Measurements from ENCODE around the gene RBM10.
A peak's percentile ranks its signal among the peaks of the same experiment; 100 is the strongest.

RBM10 gene

GRCh38 chrX:47177079-47177478, 32.1 kb downstream of the RBM10 start:
- no peak for DNase-seq (ENCODE audit: low read depth)

GRCh38 chrX:47178337-47178736, 33.3 kb downstream of the RBM10 start:
- DNase-seq (ENCODE audit: low read depth): no peak

- DNase-seq (ENCODE audit: low read depth): no peak
These were observed 34.4 kb downstream of the RBM10 start for GRCh38 chrX:47179221-47179927.

GRCh38 chrX:47179928-47180255, 34.9 kb downstream of the RBM10 start:
- no peak for DNase-seq (ENCODE audit: low read depth)

GRCh38 chrX:47180346-47180745, 35.3 kb downstream of the RBM10 start:
- no peak for DNase-seq (ENCODE audit: low read depth)

GRCh38 chrX:47181301-47181700, 36.3 kb downstream of the RBM10 start:
- no peak for DNase-seq (ENCODE audit: low read depth)

GRCh38 chrX:47182106-47182700, 37.2 kb downstream of the RBM10 start:
- DNase-seq (ENCODE audit: low read depth): no peak

- DNase-seq (ENCODE audit: low read depth): no peak
These were observed 39.5 kb downstream of the RBM10 start for GRCh38 chrX:47184486-47184885.

- no peak for DNase-seq (ENCODE audit: low read depth)
These were observed 40.2 kb downstream of the RBM10 start for GRCh38 chrX:47185241-47185640.

GRCh38 chrX:47186096-47186740, 41.2 kb downstream of the RBM10 start:
- no peak for DNase-seq (ENCODE audit: low read depth)

GRCh38 chrX:47187106-47187677, 42.2 kb downstream of the RBM10 start:
- DNase-seq (ENCODE audit: low read depth): no peak

- DNase-seq (ENCODE audit: low read depth): no peak
These were observed 44.9 kb downstream of the RBM10 start for GRCh38 chrX:47189906-47190305.

GRCh38 chrX:47190445-47191269, 45.6 kb downstream of the RBM10 start:
- DNase-seq (ENCODE audit: low read depth): peak; percentile 40

GRCh38 chrX:47191331-47191730, 46.3 kb downstream of the RBM10 start:
- peak; percentile 5 for DNase-seq (ENCODE audit: low read depth)

GRCh38 chrX:47191806-47192401, 46.9 kb downstream of the RBM10 start:
- no peak for DNase-seq (ENCODE audit: low read depth)

- DNase-seq (ENCODE audit: low read depth): peak; percentile 57
These were observed 48.6 kb downstream of the RBM10 start, which contains the start of gene UBA1 for GRCh38 chrX:47193475-47194193. Gene UBA1 (plus strand): TSS chrX:47193829. CDS start chrX:47198803, 4,974 bp downstream.

- no peak for DNase-seq (ENCODE audit: low read depth)
These were observed 49.3 kb downstream of the RBM10 start for GRCh38 chrX:47194194-47194787.

- no peak for DNase-seq (ENCODE audit: low read depth)
These were observed 51.1 kb downstream of the RBM10 start for GRCh38 chrX:47196098-47196497.

- no peak for DNase-seq (ENCODE audit: low read depth)
These were observed 52.5 kb downstream of the RBM10 start for GRCh38 chrX:47197526-47197925.

GRCh38 chrX:47198026-47198686, 53.1 kb downstream of the RBM10 start:
- no peak for DNase-seq (ENCODE audit: low read depth)

Measured in stimulated activated CD8-positive, alpha-beta memory T cell treated with anti-CD3 and anti-CD28 coated beads, Interleukin-15, amount 100 ng/mL, for 24 hours (primary cell).